Measurements from ENCODE around the gene BUB3.

BUB3 gene

DNA sequence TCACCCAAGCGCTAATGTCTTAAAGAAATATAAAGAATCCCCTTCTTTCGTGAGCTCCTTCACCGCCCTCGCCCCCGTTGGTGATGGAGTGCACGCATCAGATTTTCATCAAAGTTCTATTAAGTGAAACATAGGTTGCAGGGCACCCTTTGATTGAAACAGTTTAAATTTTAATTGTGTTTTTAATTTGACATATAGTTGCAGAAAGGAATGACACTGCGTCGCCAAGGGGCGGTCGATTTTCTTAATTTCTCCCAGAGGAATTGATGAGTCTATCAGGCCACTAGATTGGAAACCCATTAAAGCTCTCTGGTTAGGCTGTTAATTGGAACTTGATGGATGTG lies 10.4 kb upstream of the BUB3 start:
- Histone ChIP-seq H3K36me3 (no peaks in the 10 kb centered on the region), H3K9me3 (ENCODE audit: severe bottlenecking) (no peaks in the 10 kb centered on the region), H3K27me3 (ENCODE audit: insufficient read depth, low read depth, severe bottlenecking) (peaks cover 100% of the 10 kb centered on the region), H3K27ac (no peak overlapping the region), H3K4me3 (ENCODE audit: low read depth, low read length) (no peak overlapping the region)
- DNase-seq, result no peak
- TF ChIP-seq, protein P1, sequence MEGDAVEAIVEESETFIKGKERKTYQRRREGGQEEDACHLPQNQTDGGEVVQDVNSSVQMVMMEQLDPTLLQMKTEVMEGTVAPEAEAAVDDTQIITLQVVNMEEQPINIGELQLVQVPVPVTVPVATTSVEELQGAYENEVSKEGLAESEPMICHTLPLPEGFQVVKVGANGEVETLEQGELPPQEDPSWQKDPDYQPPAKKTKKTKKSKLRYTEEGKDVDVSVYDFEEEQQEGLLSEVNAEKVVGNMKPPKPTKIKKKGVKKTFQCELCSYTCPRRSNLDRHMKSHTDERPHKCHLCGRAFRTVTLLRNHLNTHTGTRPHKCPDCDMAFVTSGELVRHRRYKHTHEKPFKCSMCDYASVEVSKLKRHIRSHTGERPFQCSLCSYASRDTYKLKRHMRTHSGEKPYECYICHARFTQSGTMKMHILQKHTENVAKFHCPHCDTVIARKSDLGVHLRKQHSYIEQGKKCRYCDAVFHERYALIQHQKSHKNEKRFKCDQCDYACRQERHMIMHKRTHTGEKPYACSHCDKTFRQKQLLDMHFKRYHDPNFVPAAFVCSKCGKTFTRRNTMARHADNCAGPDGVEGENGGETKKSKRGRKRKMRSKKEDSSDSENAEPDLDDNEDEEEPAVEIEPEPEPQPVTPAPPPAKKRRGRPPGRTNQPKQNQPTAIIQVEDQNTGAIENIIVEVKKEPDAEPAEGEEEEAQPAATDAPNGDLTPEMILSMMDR (IDR thresholded peaks at IDR 0.05; ENCODE audit: low read depth, low read length), result no peak

DNA sequence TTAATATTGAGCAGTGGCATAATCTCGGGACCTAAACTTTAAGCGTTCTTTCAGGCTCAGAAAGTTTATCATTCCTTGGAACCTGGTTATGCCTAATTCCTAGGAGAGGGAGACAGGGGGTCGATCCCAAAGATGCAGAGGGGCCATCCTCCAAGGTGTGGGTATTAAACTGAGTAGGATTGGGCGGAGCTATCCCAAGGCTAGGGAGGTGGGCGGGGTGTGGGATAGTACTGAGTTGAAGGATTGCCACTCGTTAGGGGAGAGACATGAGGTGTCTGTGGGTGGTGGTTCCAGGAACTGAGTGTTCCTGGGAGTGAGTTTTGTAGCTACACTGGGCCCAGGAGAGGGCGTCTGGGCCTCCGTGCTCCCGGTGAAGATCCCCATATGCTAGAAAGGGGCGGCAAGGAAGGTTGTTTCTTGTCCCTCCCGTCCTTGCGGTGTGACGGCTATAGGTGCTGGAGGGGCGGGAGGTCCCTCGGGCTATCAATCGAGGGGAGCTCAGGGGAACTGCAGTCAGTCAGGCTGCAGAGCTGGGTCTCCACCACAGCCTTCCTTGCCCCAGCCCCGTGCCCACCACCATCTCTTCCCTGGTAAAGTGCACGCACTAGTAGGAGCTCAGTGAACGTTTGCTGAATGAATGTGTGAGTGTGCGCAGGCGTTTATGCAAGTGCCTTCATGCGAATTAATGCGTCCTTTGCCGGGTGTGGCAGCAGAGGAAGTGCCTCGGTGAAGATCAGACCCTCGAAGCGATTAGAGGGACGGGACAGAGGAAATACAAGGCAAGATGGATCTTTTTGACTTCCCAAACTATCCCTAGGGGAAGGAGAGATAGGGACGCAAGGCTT lies 9.3 kb upstream of the BUB3 start:
- DNase-seq, result peak; percentile 31
- Histone ChIP-seq H3K27ac (no peak overlapping the region), H3K27me3 (ENCODE audit: insufficient read depth, low read depth, severe bottlenecking) (peaks cover 100% of the 10 kb centered on the region), H3K36me3 (no peaks in the 10 kb centered on the region), H3K9me3 (ENCODE audit: severe bottlenecking) (no peaks in the 10 kb centered on the region), H3K4me3 (ENCODE audit: low read depth, low read length) (no peak overlapping the region)
- TF ChIP-seq, protein P1 (IDR thresholded peaks at IDR 0.05; ENCODE audit: low read depth, low read length), result peak; percentile 44; the same call in 1 of the 2 replicates

DNA sequence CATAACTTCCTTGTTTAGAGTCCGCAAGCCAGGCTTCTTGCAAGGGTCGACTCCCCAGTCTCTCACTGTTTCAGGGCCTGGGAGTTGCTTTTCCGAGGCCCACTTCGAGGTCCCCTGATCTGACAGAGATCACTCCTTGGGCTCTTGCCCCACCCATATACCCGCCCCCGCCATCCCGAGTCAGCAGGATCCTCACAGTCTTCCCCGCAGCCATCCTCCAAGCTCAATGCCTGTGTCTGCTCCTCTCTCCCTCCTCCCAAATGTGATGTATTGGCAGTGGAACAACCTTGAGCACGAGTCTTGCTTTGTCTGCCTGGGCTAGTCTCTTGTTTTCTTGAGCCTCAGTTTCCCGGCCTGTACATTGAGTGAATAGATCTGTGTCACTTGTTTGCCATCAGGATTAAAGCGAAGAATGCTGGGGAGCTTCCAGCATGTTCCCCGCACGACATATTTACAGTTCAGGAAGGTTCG lies 8.6 kb upstream of the BUB3 start:
- DNase-seq, result no peak
- Histone ChIP-seq H3K9me3 (ENCODE audit: severe bottlenecking) (no peaks in the 10 kb centered on the region), H3K27me3 (ENCODE audit: insufficient read depth, low read depth, severe bottlenecking) (peaks cover 100% of the 10 kb centered on the region), H3K4me3 (ENCODE audit: low read depth, low read length) (no peak overlapping the region), H3K27ac (no peak overlapping the region), H3K36me3 (no peaks in the 10 kb centered on the region)
- TF ChIP-seq, protein P1 (IDR thresholded peaks at IDR 0.05; ENCODE audit: low read depth, low read length), result no peak

DNA sequence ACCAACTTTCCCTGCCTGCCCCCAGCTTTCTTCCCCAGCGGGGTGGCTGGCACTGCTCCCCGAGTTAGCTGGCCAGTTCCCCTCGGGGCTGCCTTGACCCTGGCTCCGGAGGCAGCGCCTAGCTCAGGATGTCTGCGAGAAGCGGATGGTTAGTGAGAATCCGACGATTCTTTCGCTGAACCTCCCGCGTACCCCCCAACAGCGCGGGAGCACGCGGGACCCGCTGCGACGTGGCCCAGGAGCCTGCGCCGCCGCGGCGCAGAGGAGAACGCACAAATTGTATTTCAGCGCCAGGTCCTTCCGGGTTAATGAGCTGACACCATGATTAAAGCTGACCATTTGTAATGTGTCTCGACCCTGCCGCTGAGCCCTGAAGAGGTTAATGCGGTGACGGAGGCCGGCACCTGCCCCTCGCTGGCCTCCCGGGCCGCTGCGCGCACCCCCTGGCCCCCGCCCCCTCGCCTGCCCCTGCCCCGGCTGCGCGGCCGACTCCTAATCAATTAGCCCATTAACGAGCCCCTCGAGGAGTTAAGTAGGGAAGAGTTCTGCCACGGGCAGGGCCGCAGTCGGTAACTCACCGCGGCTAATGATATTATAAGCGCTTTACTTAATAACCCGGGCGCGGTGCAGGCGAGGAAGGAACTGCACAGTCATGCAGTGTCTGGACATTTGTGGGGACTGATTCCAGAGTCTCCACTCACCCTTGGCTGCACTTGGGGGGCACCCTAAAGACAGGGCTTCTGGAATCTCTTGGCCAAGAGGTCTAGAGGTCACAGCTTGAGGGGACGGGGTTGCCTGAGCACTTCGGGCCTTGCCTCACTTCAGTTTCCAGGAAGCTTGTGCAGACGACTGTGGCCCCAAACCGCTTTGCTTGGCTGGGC lies 7.9 kb upstream of the BUB3 start:
- Histone ChIP-seq H3K27ac (no peak overlapping the region), H3K36me3 (no peaks in the 10 kb centered on the region), H3K27me3 (ENCODE audit: insufficient read depth, low read depth, severe bottlenecking) (peaks cover 100% of the 10 kb centered on the region), H3K9me3 (ENCODE audit: severe bottlenecking) (no peaks in the 10 kb centered on the region), H3K4me3 (ENCODE audit: low read depth, low read length) (peak overlapping the region; percentile 14; the same call in 1 of the 2 replicates)
- TF ChIP-seq, protein P1 (IDR thresholded peaks at IDR 0.05; ENCODE audit: low read depth, low read length), result no peak
- DNase-seq, result peak; percentile 37

DNA sequence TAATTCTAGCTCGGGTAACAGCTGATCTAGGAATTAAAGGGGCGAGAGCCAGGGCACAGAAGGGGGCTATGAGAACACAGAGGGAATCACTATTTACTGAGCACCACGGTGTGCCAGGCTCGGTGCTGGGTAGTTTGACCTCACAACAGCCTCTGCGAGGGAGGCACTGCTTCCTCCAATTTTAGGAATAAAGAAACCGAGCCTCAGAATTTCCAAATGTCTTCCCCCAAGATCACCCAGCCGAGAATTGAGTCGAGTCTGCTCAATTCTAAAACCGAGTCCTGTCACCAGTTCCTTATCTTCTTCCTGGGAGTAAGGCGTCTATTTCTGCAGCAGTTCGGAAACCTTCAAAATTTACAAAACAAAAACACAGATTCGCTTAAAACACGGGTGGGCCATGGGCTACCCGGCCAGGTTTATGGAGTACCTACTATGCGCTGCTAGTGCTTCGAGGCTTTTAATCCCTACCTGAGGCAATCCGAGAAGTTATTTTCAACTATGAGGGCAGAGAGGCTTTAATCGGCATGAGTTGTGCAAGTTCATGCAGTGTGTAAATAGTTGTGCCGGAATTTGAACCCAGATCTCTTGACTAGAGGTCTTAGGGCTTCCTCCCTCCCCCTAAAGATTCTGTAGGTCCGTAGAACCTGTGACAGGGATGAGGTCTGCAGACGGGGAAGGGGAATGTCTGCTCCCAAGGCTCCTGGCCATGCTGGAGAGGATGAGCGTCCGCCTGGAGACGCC lies 7.1 kb upstream of the BUB3 start:
- Histone ChIP-seq H3K36me3 (no peaks in the 10 kb centered on the region), H3K9me3 (ENCODE audit: severe bottlenecking) (no peaks in the 10 kb centered on the region), H3K27me3 (ENCODE audit: insufficient read depth, low read depth, severe bottlenecking) (peaks cover 100% of the 10 kb centered on the region), H3K27ac (no peak overlapping the region), H3K4me3 (ENCODE audit: low read depth, low read length) (no peak overlapping the region)
- TF ChIP-seq, protein P1 (IDR thresholded peaks at IDR 0.05; ENCODE audit: low read depth, low read length), result no peak
- DNase-seq, result no peak

Measured in WERI-Rb-1 (cell line).